Testis (tissue), 2 donors: ENCODE results near the gene ZCCHC7.

Experiments
- CTCF ChIP-seq, 3 experiments: fragments of 450-650 bp in 2 of 3; fragments of 200-600 bp in 1 of 3; sonication (generic) in 1 of 3; IDR thresholded peaks; one replicate each; pipeline ENCODE4 v1.5.1; 2016 to 2019; ENCODE audit warnings: antibody characterized with exemption in 3 of 3, mild to moderate bottlenecking in 2 of 3, moderate library complexity in 1 of 3
- POLR2A ChIP-seq: fragments of 450-650 bp; IDR thresholded peaks from one replicate; pipeline ENCODE4 v1.6.1; 2017; ENCODE audit warnings: antibody characterized with exemption, mild to moderate bottlenecking, moderate library complexity

- no peak for TF ChIP-seq POLR2A
- no peak for TF ChIP-seq CTCF (IDR thresholded peaks at IDR 0.05)
These were observed 20.6 kb downstream of the ZCCHC7 start for GRCh38 chr9:37141015-37141414.
